GM12892 (cell line): ENCODE results near the gene SLCO2B1.

Source experiments
- POLR2A ChIP-seq: IDR thresholded peaks from 2 replicates; pipeline ENCODE4 v1.6.1; 2011; ENCODE audit warnings: low read depth, low read length, control low read depth
- POLR2AphosphoS5 ChIP-seq: IDR thresholded peaks from 2 replicates; pipeline ENCODE4 v1.6.1; 2011; ENCODE audit warnings: low read depth, low read length, control low read depth
- TAF1 ChIP-seq: IDR thresholded peaks from 2 replicates; pipeline ENCODE4 v1.6.1; 2011; ENCODE audit warnings: low read depth, mild to moderate bottlenecking, control low read depth, low read length, borderline replicate concordance

- no peak for TF ChIP-seq POLR2A
- TF ChIP-seq POLR2AphosphoS5: no peak
- no peak for TF ChIP-seq TAF1
These were observed 45.4 kb upstream of the SLCO2B1 start for GRCh38 chr11:75105462-75105925.
